ENCODE results near the gene SLA2. TPM values are rescaled to one million over a fixed set of nuclear protein-coding genes. Genes with fewer than 3 reads are reported as not detected.

The SLA2 gene
- total RNA-seq, 1 donor from 2014 or later = 0.77 TPM

DNA sequence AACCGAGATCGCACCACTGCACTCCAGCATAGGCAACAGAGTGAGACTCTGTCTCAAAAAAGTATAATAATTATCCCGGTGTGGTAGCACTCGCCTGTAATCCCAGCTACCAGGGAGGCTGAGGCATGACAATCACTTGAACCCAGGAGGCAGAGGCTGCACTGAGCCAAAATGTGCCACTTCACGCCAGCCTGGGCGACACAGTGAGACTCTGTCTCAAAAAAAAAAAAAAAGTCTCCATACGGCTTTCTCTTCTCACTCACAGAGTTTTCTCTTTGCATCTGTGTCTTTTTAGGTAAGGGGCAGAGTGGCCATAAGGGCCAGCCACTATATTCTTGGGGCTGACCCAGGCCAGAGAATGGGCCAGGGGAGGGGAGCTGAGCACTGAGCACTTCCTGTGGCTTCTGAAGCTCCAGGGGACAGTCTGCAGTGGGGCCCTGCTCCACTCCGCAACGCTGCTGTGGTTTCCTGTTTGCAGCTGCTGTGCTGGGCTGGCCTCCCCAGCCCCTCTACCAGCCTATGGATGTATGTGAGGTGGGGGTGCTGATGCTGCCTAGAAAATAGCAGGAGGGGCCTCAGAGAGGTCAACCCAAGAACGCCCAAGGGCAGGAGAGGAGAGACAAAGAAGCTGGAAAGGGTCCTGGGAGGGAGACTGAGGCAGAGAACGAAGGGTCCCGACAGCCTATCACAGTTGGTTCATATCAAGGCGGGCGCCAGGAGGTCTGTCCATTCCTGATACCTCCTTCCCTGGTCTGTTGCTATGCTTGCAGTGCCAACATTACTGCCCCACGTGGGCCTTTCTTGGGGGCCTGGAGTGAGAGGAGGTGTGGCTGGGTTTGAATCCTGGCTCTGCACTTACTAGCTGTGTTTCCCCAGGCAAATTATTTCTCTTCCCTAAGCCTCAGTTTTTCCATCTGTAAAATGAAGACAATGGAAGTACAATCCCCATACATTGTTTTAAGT, 16.0 kb downstream of the SLA2 start:
- peaks cover 2% of the 10 kb centered on the region for H3K4me1 Mint-ChIP-seq (ENCODE audit: low read depth)
- no peaks in the 10 kb centered on the region for H3K9me3 Mint-ChIP-seq (ENCODE audit: low read depth)
- no peak overlapping the region for H3K4me3 Mint-ChIP-seq (ENCODE audit: low read depth)
- no peak for DNase-seq (ENCODE audit: low spot score, unreplicated experiment)
- TF ChIP-seq, protein P1, sequence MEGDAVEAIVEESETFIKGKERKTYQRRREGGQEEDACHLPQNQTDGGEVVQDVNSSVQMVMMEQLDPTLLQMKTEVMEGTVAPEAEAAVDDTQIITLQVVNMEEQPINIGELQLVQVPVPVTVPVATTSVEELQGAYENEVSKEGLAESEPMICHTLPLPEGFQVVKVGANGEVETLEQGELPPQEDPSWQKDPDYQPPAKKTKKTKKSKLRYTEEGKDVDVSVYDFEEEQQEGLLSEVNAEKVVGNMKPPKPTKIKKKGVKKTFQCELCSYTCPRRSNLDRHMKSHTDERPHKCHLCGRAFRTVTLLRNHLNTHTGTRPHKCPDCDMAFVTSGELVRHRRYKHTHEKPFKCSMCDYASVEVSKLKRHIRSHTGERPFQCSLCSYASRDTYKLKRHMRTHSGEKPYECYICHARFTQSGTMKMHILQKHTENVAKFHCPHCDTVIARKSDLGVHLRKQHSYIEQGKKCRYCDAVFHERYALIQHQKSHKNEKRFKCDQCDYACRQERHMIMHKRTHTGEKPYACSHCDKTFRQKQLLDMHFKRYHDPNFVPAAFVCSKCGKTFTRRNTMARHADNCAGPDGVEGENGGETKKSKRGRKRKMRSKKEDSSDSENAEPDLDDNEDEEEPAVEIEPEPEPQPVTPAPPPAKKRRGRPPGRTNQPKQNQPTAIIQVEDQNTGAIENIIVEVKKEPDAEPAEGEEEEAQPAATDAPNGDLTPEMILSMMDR (IDR thresholded peaks at IDR 0.05; ENCODE audit: unreplicated experiment) = no peak
- no peaks in the 10 kb centered on the region for H3K36me3 Mint-ChIP-seq (ENCODE audit: insufficient read depth)
- no peak overlapping the region for H3K27ac Mint-ChIP-seq
- H3K27me3 Mint-ChIP-seq = no peaks in the 10 kb centered on the region

DNA sequence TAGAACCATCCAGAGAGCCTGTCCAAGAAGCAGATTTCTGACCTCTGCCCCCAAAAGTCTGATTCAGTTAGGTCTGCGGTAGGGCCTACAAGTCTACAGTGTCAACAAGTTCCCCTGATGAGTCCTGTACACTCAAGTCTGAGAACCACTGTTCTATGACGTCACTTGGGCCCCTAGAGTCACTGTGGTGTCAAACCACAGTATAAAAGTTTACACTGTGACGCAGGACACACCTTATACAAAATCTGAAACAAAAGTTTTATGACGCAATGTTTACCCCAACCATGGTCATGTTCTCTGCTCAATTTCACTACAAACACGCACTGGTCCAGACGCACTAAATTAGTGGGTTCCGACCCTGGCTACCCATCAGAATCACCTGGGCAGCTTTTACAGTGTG, 17.9 kb downstream of the SLA2 start:
- no peak for DNase-seq (ENCODE audit: low spot score, unreplicated experiment)
- H3K27me3 Mint-ChIP-seq = no peaks in the 10 kb centered on the region
- H3K4me3 Mint-ChIP-seq (ENCODE audit: low read depth) = no peak overlapping the region
- peaks cover 6% of the 10 kb centered on the region for H3K4me1 Mint-ChIP-seq (ENCODE audit: low read depth)
- no peaks in the 10 kb centered on the region for H3K36me3 Mint-ChIP-seq (ENCODE audit: insufficient read depth)
- TF ChIP-seq, protein P1 (IDR thresholded peaks at IDR 0.05; ENCODE audit: unreplicated experiment) = no peak
- H3K27ac Mint-ChIP-seq = no peak overlapping the region
- no peaks in the 10 kb centered on the region for H3K9me3 Mint-ChIP-seq (ENCODE audit: low read depth)

DNA sequence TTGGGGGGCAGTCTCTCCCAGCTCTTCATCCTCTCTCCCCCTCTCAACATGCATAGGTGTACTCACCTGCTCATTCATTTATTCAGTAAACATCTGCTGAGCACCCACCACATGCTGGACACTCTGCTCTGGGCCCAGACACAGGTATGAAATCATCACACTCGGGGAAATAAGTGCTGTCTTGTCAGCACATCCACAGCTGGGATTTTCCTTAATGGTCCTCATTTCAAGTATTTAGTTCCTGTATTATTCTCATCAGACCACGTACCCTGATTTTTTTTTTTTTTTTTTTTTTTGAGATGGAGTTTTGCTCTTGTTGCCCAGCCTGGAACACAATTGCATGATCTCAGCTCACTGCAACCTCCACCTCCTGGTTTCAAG, 21.1 kb downstream of the SLA2 start:
- no peak overlapping the region for H3K4me3 Mint-ChIP-seq (ENCODE audit: low read depth)
- H3K27ac Mint-ChIP-seq = no peak overlapping the region
- TF ChIP-seq, protein P1 (IDR thresholded peaks at IDR 0.05; ENCODE audit: unreplicated experiment) = no peak
- H3K4me1 Mint-ChIP-seq (ENCODE audit: low read depth) = peaks cover 4% of the 10 kb centered on the region
- no peaks in the 10 kb centered on the region for H3K9me3 Mint-ChIP-seq (ENCODE audit: low read depth)
- no peaks in the 10 kb centered on the region for H3K27me3 Mint-ChIP-seq
- no peak for DNase-seq (ENCODE audit: low spot score, unreplicated experiment)
- H3K36me3 Mint-ChIP-seq (ENCODE audit: insufficient read depth) = no peaks in the 10 kb centered on the region

DNA sequence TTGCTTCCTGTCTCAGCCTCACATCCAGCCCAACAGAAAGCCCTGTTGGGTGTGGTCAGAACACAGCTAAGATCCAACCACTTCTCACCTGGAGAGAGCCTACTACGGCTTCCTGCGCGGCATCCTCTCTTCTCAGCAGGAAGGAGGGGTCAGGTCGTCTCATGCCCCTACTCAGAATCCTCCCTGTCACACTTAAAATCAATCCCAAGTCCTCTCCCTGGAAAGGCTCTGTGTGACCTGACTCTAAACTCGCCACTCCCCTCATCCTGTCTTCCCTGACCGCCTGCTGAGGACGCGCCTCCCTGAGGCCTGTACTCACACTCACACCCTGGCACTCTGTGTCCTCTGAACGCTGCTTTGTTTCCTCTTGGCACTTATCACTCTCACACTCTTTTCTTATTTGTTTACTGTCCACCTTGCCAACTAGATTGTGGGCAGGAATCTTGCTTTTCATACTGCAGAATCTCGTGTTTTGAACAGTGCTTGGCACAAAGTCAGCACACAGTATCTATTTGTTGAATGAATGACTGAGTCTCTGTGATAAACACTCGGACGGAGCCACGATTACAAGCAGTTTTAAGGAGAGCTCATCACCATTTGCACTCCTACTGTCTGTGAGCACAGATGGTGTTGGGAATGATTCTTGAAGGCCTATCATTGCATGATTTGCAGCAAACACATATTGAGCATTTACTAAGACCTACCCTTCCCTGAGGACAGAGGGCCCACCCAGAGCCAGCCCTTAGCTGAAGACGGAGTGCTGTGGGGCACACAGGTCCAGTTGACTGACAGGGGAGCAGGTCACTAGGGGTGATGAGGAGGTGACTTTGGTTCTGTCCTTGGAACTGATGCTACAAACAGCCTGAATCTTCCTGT, 21.7 kb downstream of the SLA2 start:
- Mint-ChIP-seq H3K27ac (peak overlapping the region; percentile 46), H3K27me3 (no peaks in the 10 kb centered on the region), H3K36me3 (ENCODE audit: insufficient read depth) (no peaks in the 10 kb centered on the region), H3K4me1 (ENCODE audit: low read depth) (peaks cover 4% of the 10 kb centered on the region), H3K4me3 (ENCODE audit: low read depth) (no peak overlapping the region), H3K9me3 (ENCODE audit: low read depth) (no peaks in the 10 kb centered on the region)
- no peak for DNase-seq (ENCODE audit: low spot score, unreplicated experiment)
- TF ChIP-seq, protein P1 (IDR thresholded peaks at IDR 0.05; ENCODE audit: unreplicated experiment) = no peak

DNA sequence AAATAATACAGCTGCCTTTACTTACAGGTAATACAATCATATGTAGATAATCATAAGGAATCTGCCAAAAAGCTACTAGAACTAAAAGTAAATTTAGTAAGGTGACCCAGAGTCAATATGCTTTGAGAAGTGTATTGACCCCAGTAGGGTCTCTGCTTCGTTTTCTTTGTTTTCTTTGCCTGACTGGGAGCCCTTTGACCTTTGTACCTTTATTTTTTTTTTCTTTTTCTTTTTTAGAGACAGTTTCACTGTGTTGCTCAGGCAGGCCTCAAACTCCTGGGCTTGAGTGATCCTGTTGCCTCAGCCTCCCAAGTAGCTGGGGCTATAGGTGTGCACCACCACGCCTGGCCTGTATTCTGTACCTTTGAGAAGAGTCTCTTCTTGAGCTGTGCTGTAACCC, 22.6 kb downstream of the SLA2 start:
- Mint-ChIP-seq H3K27me3 (no peaks in the 10 kb centered on the region), H3K4me3 (ENCODE audit: low read depth) (no peak overlapping the region), H3K27ac (no peak overlapping the region), H3K9me3 (ENCODE audit: low read depth) (no peaks in the 10 kb centered on the region), H3K36me3 (ENCODE audit: insufficient read depth) (no peaks in the 10 kb centered on the region), H3K4me1 (ENCODE audit: low read depth) (peaks cover 4% of the 10 kb centered on the region)
- DNase-seq (ENCODE audit: low spot score, unreplicated experiment) = no peak
- TF ChIP-seq, protein P1 (IDR thresholded peaks at IDR 0.05; ENCODE audit: unreplicated experiment) = no peak
